ENCODE measurements around the gene GABRG2.

DNA sequence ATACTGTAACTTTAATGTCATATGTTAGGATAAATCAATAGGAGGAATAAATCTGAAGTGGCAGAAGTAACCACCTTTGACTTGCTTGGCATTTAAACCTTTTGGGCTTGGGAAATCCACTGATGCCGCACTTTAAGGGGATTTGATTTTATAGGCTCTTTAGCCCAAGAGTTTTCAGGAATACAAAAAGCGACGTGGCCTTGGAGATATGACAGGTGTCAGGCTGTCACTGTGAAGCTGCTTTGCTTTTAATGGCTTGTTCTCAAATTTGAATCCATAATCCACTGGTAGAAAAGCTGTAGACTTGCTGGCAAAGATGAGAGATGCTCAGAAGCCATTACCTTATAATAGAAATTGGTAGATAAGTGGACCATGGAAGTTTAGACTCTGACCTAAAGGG lies 71.6 kb downstream of the GABRG2 start:
- no peak for TF ChIP-seq POLR2AphosphoS5 (IDR thresholded peaks at IDR 0.05)
- TF ChIP-seq POLR2A (IDR thresholded peaks at IDR 0.05): no peak
- TF ChIP-seq, protein P1, sequence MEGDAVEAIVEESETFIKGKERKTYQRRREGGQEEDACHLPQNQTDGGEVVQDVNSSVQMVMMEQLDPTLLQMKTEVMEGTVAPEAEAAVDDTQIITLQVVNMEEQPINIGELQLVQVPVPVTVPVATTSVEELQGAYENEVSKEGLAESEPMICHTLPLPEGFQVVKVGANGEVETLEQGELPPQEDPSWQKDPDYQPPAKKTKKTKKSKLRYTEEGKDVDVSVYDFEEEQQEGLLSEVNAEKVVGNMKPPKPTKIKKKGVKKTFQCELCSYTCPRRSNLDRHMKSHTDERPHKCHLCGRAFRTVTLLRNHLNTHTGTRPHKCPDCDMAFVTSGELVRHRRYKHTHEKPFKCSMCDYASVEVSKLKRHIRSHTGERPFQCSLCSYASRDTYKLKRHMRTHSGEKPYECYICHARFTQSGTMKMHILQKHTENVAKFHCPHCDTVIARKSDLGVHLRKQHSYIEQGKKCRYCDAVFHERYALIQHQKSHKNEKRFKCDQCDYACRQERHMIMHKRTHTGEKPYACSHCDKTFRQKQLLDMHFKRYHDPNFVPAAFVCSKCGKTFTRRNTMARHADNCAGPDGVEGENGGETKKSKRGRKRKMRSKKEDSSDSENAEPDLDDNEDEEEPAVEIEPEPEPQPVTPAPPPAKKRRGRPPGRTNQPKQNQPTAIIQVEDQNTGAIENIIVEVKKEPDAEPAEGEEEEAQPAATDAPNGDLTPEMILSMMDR (IDR thresholded peaks at IDR 0.05): no peak

All from breast epithelium (tissue), 3 donors.